Measurements from ENCODE around the gene ANO6. TPM values are rescaled to one million over a fixed set of nuclear protein-coding genes. Genes with fewer than 3 reads are reported as not detected.

ANO6 gene
- total RNA-seq, 1 donor from 2014 or later, result 72.0 TPM

DNA sequence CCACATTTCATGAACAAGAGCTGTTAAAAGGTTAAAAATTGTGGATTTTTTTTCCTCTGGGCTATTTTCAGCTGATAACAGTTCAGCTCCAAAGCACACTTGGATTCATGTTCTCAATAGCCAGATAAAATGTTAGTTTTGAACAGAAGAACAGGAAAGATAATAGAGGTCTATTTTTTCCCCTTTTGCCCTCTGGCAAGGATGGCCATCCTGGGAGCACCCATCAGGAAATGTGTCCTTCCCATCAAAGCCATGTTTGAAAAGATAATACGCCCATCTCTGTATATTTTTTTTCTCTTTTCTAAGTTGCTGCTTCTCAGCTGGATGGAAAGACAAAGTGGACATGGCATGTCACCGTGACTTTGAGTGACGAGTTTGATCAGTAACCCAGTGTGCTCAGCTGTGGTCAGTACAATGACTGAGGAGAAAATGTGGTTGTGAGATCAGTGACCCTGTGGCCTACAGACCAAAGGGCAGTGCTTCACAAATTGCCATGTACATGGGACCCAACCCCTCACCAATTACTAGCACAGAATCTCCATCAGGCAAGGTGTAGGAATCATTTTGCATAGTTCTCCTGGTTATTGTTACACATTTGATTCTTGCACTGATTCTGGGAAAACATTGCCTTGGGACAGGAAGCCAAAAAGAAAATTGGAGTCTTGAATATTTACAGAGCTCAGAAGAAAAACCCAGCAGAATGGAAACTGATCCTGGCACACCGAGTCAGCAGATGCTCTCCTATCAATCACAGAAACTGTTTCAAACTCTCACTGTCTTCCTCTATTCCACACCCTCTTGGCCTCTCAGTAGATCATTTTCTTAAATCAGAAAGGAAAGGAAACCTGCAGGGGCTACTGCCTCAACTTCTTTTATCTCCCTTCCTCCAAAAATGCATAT lies 64.3 kb downstream of the ANO6 start:
- DNase-seq (ENCODE audit: low read depth, low spot score), result no peak

DNA sequence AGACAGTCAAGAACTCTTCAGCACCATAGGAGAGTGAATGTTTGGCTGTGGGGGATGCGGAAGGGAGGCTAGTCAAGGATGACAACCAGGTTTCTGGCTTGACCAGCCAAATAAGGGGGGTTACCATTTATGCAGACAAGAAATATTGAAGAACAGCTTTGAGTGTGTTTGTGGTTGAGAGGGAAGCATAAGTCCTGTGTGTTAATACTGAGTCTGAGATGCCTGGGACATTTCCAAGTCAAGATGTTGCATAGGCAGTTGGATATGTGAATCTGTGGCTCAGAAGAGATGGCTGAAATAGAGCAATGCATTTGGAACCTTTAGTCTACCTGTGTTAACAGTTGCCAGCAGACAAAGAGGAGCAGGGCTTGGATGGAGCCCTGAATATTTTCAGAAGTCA lies 66.1 kb downstream of the ANO6 start:
- DNase-seq (ENCODE audit: low read depth, low spot score), result no peak

DNA sequence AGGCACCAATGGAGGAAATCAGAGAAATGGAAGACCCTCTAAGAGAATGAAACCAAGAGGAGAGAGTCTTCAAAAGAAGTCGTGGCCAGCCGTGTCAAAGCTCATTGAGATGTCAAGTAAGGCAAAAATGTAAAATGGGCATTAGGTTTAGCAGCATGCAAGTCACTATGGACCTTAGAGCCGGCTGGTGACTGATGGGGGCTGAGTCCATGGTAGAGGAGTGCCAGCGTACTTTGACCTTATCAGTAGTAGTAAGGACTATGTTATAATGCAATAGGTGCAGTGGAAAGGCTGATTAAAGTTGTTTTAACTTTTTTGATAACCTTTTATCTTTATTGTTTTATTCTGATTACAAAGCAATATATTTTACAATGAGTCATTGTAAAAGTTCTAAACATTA lies 66.5 kb downstream of the ANO6 start:
- no peak for DNase-seq (ENCODE audit: low read depth, low spot score)

DNA sequence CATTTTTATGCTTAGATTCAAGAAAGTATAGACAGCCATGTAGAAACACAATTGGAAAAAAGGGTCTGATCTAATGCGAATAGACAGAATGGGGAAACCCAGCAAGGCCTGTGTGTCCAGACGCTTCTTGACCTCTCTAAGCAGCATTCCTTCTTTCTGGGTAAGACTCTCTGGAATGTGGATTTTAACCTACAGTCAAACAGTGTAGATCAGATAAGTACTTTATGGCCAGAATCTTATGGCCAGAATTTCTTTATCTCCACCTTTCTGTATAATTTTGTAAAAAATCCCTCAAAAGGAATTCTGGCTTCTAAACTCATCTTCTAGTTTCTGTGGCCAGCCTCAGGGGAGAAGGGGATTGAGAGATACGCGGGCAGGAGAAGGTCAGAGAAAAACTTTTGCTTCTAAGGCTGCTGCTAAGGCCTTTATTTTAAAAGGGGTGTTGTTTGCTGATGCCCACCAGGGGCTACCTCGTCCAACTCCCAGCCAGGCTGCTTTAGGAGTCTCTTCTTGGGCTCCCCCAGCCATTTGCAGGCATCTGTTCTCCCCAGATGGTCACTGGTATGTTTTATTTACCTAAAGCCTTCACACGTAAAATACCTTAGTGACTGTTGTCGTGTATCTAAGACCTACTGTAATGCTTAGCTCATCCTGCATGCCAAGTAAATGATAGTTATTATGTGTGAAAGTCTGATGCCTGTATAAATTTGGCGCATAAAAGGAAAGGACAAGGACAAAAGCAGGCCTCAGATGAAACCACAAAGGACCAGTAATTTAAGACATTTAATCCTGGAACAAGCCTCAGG lies 68.4 kb downstream of the ANO6 start:
- no peak for DNase-seq (ENCODE audit: low read depth, low spot score)

DNA sequence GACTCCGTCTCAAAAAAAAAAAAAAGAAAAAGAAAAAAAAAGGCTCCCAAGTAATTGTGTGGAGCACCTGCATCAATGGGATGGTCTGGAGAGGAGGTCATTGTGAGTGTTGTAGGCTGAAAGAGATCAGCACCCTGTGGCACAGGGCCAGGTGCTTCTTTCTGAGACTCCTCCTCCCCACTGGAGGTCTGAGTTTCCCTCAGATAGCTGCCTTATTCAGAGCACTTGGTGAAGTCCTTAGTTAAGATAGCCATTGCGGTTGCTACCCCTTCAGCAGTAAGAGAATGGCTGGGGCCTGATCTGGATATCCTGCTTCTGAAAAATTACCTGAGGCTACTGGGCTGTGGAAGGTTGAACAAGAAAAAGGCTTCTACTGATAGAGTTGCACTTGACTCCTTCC lies 69.8 kb downstream of the ANO6 start:
- no peak for DNase-seq (ENCODE audit: low read depth, low spot score)

DNA sequence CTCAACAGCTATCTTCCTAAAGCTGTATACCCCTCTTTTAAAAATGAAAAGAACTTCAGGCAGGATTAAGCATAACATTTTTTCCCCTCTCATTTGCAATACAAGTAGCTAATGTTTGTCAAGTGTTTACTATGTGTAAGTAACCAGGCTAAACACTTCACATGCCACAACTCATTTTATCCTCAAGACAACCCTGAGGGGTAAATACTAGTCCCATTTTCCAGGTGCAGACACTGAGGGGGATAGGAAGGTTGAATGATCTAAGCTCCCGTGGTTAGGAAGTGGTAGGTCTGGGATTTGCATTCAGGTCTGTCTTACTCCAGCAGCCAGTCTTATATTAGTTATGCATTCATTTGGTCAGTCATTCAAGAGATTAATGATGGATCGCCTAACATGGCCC lies 70.7 kb downstream of the ANO6 start:
- no peak for DNase-seq (ENCODE audit: low read depth, low spot score)

DNA sequence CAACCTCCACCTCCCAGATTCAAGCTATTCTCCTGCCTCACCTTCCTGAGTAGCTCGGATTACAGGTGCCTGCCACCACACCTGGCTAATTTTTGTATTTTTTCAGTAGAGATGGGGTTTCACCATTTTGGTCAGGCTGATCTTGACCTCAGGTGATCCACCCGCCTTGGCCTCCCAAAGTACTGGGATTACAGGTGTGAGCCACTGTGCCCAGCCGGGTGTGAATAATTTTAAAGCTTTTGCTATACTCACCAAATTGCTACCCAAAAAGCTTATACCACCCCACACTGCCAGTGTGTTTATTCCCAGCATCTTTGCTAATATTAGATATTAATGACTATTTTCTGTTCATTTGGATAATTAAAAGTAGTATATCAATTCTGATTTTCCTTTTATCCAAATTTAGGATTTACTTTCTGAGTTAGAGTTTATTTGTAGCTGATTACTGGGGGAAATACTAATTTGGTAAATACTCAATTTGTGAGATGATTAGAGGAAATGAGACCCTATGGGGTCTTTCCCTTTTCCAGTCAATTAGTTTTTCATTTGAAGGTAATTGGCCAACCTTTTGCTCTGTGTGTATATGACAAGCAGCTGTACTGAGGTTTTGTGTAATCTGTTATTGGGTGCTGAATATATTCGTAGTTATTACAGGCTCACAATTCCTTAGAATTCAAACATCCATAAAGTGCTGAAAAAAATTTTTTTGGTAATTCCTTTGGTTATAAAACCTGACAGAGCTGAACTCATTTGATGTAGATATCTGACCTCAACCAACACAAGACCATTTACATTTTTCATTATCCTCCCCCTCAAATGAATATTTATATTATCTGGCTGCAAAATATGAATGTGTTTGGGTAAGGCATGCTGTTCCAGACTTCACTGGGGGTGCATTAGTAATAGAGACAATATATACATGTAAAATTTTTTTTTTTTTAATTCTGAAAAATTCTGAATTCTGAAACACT lies 73.6 kb downstream of the ANO6 start:
- DNase-seq (ENCODE audit: low read depth, low spot score), result no peak

DNA sequence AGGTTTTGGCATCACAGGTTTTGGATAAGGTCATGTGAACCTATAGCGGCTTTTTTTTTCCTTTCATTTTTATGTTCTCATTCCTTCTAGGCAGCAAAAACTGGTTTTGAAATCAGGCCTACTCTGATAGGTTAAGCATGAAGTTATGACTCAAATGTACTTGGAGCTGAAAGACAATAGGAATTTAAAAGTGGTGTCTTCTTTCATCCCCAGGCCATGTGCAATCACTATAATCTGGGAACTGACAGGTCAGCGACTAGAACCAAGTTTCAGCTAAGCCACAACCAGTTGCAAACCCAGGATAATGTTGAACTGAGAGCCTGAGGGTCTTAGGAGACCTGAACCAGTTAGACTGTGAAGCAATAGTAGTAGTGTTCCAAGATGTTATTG lies 74.3 kb downstream of the ANO6 start:
- no peak for DNase-seq (ENCODE audit: low read depth, low spot score)

DNA sequence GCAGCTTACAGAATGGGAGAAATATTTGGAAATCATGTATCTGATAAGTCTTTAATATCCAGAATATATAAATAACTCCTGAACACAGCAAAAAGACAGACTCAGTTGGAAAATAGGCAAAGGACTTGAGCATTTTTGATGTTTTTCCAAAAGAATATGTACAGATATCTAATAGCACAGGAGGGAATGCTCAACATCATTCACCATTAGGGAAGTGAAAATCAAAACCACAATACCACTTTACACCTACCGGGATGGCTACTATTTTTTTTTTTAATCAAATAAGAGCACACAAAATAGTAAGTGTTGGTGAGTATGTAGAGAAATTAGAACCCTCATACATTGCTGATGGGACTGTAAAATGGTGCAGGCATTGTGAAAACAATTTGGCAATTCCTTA lies 75.6 kb downstream of the ANO6 start:
- no peak for DNase-seq (ENCODE audit: low read depth, low spot score)

DNA sequence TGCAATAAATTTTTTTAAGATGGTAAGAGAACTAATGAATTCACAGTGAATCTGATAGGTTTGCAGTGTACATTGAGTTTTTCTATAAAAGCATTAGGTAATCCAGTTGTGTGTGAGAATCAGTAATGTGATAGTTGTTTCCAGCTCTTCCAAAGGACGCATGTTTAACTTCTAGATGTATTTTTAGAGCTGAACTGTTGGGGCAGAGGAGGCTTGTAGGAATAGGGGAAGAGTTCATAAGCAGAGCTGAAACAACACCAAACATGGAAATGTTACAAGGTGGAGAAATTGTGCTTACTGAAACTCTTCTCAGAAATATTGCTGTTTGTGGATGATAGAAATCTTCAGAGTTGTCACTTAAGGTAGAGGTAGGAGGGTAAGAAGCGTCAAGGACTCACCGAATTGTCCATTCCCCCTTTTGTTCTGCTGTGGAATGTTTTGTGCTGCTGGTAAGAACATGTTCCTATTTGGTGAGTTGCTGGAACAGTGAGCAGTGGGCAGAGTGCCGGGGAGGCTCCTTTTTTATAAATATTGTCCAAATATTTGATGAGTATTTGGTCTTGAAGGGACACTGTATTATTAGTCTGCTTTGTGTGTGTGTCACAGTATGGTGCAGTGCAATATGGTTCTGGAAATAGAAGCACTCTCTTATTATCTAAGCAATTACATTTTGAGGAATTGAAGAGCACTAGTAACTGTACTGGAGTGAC lies 76.7 kb downstream of the ANO6 start:
- no peak for DNase-seq (ENCODE audit: low read depth, low spot score)

DNA sequence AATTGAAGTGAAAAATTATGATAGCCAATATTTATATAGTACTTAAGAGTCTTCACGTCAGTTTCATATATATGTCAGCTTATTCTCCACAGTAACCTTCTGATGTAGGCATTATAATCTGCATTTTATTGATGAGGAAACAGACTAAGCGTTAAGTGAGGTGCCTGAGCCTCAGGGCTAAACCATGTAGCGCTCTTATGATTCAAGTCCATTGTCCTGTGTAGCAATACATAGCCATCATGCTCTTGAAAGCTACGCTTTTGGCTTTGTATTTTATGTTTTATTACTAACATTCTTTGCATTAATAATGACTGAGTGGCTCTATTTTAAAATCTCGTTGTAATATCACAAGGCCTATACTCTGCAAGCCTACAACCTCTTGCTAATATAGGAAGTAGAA lies 79.0 kb downstream of the ANO6 start:
- no peak for DNase-seq (ENCODE audit: low read depth, low spot score)

DNA sequence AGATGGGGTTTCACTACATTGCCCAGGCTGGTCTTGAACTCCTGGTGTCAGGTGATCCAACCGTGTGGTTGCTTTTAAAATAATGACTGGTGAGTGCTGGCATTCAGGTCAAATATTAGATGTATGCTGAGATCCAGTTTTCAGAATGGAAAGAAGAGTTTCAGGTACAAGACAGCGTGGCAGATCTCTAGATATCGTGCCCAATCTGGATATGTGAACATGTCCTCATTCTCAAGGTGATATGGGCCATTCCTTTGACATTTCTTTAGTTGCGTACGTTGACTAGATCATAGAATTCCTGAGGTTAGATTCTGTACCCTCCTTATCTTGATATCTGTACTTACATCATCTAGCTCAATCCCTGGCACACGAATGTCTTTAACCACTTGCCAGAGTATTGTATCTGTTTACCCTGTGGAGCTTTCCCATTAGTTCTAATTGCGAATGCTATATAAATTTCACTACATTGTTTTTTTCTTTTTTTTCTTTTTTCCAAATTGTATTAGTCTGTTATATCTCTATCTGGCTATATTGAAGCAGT lies 80.2 kb downstream of the ANO6 start:
- DNase-seq (ENCODE audit: low read depth, low spot score), result no peak

DNA sequence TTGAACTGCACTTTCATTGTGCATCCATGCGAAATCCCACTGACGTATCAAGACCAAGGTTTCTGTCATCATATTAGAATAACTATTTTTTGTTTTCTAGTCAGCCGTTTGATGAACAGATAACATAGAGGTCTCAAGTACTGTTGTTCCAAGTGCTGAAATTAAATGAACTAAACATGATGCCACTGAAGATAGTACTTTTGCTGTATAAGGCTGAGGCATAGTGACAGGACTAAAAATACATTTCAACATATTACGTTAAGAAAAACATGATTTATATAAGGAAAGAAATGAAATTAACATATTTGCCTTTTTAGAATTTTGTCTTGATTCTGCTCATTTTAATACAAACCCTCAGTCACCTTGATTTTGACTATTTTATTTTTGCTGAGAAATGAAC lies 82.2 kb downstream of the ANO6 start:
- no peak for DNase-seq (ENCODE audit: low read depth, low spot score)

DNA sequence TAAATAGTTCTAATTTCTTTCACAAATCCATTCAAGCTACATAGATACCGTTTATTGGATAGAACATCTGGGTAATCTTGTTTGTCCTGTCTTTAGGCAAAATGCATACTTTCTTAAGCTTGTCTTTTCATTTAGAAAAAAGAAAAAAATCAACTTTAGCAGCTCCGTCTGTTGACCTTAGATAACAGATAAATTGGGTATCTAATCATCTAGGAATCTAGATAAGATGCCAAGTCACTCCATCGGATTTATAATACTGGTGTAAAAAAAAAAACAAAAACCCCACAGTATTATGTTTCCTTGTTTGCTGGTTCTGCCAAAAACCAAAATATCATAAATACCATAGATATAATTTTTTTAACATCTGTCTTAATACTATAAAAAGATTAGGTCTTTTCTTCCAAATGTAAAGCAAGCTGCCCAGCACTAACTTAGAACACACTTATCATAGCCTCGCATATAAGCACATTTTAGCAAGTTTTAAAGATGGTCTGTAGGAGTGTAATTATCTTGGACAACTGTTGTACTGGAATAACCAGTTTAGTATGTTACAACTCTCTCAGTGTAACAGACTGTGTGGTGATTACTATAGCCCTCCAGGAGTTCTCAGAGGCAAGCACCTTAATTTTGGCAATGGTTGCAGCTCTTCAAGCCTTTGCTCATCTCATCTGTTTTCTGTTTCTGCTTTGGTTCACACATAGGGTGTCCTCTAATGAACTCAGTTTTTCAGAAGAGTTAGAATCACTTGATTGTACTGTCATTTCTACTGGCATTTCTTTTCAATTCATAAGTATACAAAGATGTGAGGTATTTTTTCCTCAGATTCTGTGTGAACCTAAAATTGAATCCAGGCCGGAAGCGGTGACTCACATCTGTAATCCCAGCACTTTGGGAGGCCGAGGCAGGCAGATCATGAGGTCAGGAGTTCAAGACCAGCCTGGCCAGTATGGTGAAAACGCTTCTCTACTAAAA lies 83.1 kb downstream of the ANO6 start:
- DNase-seq (ENCODE audit: low read depth, low spot score), result no peak

DNA sequence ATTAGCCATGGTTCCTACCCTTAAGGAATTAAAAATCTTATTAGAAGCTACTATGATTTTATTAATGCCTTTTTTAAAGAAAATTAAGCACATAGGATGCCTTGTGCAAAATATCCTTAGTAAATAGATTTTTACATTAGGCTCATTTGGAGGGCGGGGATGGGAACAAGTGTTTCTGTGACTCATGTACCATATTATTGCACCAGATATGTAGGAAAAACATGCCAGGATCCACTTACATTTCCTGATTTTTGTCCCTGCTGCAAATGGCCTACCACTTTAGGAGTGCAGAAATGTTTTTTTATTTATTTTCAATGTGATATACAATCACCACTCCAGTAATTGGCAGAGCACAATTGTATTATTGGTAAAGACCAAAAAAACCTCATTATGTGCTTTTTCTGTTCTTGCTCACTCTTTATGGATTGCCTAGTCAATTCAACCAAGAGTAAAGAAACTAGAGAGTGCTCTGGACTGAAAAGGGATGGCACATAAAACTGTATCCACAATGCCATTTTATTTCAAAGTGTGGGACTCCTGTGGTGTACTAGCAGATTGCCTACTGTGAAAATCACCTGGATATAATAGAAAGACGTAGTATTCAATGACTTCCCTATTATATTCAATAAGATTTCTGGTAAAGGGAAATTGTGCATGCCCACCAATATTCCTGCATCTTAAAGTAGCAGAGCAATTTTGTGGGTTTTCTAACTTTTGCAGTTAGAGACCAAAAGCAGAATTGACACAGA lies 86.9 kb downstream of the ANO6 start:
- no peak for DNase-seq (ENCODE audit: low read depth, low spot score)

DNA sequence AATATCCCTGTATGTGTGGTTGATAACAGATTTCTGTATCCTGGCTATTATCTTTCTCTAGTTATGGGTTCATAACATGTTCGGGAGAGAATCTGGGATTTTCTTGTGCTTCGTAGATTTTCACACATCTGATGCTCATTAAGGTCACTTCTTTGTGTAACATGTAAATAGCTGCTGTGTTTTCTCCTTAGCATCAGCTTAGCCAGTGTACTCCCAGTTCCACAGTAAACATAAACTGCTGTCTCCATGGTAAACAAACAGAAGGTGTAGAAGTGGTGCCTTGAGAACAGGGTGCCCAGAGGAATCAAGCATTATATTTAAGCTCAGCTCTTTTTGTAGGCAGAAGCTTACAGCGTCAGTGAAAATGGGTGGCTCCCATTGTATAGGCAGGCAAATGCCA lies 88.0 kb downstream of the ANO6 start:
- DNase-seq (ENCODE audit: low read depth, low spot score), result no peak

DNA sequence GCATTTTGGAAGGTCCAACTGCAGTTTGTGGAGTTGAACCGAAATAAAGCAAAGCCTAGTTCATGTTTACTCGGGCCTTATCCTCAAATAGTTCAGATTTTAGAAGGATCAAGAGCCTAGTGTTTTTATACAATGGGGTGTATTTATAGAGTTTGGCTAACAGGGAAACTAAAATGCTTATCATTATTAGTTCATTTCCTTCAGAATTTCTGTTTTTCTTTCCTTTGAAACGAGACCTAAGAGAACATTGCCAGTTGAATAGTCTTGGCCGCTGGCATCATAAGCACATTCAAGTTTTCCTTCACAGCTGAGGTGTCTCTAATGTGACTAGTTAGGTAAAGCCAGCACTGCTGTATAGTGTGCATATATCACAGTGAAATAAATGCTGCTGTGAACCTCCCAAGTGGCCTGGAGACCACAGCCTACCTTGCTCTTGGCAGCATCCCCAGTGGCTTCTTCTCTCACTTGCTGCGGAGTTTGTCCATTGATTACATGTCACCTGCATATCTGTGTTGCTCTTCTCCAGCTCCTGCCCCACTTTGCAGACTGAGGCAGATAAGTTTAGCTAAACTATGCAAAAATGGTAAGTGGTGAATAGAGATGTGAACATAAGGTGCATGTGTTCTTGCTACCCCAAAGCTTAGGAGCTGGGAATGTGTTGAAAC lies 88.8 kb downstream of the ANO6 start:
- no peak for DNase-seq (ENCODE audit: low read depth, low spot score)

DNA sequence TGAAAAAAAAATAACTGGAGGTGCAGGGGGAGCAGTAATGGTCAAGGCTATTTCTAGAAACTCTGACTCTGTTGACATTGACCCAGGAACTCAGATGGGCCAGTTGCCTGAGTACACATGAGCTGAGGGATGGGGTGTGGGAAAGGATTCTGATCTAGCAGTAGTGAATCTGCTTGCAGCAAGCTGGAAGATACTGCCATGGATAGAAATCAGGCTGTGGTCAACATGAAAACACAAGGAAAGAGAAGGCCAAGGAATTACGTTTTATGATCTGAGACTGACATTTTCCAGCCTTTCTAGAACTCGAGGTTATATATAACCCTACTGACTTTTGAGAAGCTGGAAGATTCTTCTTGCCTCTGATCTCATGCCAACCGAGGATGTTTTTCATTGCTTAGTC lies 90.0 kb downstream of the ANO6 start:
- no peak for DNase-seq (ENCODE audit: low read depth, low spot score)

All from pulmonary artery endothelial cell (primary cell).